ENCODE measurements around the gene CFAP126.
"Not testable (repeated sequence)": the region's sequence is repeated elsewhere in the genome, so short reads cannot be mapped to it uniquely, and the experiment has no call there.

Gene CFAP126, protein sequence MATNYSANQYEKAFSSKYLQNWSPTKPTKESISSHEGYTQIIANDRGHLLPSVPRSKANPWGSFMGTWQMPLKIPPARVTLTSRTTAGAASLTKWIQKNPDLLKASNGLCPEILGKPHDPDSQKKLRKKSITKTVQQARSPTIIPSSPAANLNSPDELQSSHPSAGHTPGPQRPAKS
- 0 to 0.13 reads per million in 2 donors for total RNA-seq

GRCh38 chr1:161367684-161368400 is at the start of gene CFAP126:
Gene CFAP126 (minus strand): TSS chr1:161367876. CDS start chr1:161367868, 8 bp downstream.
- DNase-seq, result peak in 3 of 5 experiments; percentile 43 to 69 (median 56)

DNA sequence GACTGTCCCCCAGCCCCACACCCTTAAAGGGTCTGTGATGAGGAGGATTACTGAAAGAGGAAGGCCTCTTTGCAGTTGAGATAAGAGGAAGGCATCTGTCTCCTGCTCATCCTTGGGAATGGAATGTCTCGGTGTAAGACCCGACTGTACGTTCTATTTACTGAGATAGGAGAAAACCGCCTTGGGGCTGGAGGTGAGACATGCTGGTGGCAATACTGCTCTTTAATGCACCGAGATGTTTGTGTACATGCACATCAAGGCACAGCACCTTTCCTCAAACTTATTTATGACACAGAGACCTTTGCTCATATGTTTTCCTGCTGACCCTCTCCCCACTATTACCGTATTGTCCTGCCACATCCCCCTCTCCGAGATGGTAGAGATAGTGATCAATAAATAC is 45.4 kb upstream of the CFAP126 start:
- DNase-seq, result not testable (repeated sequence)

DNA sequence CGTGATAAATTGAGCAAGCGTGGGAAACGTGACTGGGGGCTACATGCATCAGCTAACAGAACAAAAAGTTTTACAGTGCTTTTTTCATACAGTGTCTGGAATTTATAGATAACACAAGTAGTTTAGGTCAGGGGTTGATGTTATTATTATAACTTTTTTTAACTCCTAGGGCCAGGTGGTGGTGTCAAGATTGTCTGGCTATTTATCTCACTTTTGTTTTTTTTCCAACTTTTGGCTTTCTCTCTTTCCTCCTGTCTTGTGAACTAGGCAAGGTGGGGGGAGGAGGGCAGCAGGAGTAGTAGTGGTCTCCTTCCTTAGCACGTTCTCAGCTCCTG is 42.9 kb upstream of the CFAP126 start:
- DNase-seq, result not testable (repeated sequence)

DNA sequence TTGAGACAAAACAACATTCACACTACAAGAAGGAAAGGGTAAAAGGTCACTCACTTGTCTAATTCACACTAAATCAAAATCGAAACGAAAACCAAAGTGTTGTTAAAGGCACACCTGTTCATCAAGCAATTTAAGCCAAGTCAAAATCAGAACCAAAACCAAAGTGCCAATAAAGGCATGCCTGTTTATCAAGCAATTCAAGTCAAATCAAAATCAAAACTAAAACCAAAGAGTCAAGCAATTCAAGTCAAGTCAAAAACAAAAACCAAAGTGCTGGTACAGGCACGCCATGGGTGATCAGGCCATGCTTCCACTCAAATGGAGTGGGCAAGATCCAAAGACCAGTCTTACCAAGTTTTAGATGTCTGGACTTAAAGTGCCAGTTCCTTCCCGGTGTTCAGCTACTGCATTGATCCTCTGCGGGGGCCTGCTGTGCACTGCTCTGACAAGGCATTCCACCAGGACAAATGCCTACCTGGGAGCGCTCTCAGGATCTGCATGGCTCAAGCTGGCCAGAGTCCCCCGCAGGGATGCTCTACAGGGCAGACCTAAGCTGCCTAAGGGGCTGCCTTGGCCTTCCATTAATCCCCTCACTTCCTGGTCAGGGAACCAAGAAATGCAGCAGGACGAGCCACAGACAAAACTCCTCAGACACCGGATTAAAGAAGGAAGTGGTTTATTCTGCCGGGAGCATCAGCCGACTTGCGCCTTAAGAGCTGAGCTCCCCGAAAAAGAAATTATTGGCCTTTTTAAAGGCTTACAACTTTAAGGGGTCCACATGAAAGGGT is 42.4 kb upstream of the CFAP126 start:
- peak in 2 of 5 experiments; percentile 12 to 63 for DNase-seq

DNA sequence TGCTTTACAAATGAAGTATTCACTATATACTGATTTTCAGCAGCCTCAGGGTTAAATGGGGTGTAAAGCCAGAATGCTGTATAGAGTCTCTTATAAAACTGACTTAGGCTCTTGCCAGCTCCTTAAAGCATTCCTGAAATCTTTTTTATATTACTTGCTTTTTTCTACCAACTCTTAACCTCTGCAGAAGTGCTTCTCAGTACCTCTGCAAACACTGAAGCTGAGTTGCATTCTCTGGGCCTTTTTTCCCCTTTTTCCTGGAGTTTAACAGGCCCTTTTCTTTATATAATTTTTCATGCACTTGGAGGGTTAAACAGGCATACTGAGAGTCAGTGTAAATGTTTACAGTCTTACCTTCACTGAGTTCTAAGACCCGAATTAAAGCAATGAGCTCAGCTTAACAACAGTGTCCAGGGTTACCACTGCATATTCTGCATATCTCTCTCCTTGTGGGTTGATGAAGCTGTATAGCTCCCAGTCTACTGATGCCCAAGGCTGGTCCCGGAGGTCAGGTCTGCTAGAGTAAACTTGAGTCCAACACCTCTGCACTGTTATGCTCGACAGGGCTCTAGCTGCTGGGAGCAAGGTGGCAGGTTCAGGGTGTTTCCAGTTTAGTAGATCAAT is 40.9 kb upstream of the CFAP126 start:
- no peak for DNase-seq

DNA sequence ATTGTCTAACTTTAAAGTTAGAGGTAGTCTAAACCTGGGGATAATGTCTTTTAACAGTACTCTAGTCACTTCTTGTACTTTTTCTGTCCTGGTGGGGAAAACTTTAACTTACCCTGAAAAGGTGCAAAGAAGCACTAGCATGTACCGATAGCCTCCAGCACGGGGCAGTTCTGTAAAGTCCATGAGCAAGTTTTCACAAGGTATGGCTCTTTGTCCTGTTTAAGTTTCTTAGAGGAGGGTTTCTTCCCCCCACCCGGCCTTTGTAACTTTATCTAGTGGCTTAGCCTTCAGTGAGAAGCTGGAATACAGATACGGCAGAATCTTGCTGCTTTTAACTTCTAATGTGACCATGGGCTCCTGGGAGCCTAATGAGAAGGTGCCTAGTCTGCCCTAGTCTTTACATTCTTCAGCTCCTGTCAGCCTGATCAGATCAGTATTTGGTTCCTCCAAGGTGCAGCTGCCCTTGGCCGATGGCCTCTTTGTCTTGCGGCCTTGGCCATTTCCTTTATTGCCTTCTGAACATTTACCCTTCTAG is 39.8 kb upstream of the CFAP126 start:
- no peak for DNase-seq

GRCh38 chr1:161406551-161406950 is 38.9 kb upstream of the CFAP126 start:
- not testable (repeated sequence) for DNase-seq

GRCh38 chr1:161404051-161404597 is 36.4 kb upstream of the CFAP126 start:
- DNase-seq, result no peak

GRCh38 chr1:161402446-161402845 is 34.8 kb upstream of the CFAP126 start:
- no peak for DNase-seq

- peak; percentile 81 to 93 (median 88) for DNase-seq
These were observed 31.8 kb upstream of the CFAP126 start for GRCh38 chr1:161399257-161399998.

DNA sequence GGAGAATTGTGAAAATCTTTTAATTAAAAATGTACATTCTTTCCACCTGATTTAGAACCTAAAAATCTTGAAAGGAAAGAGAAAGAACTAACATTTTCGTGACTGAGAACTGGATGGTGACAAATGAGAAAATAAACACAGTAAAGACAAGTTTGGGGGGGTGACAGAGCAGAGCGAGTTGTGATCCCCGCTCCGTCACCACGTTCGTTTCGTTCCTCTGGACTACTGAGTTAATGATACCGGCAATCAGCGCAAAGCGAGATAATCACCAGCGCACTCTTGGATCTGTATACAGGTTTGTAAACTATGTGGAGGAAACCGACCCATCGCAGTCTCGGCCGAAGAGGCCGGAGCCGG is 31.2 kb upstream of the CFAP126 start:
- no peak for DNase-seq

DNA sequence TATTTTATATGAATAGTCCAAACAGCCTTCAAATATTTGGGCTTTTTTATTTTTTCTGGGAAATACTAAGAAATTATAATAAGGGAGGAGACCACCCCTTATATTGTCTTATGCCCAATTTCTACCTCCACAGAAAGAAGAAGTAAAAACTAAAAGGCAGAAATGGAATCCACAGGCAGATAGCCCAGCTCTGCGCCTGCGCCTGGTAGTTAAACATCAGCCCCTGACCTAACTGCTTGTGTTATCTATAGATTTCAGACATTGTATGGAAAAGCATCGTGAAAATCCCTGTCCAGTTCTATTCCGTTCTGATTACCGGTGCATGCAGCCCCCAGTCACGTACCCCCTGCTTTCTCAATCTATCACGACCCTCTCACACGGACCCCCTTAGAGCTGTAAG is 29.4 kb upstream of the CFAP126 start:
- not testable (repeated sequence) for DNase-seq

DNA sequence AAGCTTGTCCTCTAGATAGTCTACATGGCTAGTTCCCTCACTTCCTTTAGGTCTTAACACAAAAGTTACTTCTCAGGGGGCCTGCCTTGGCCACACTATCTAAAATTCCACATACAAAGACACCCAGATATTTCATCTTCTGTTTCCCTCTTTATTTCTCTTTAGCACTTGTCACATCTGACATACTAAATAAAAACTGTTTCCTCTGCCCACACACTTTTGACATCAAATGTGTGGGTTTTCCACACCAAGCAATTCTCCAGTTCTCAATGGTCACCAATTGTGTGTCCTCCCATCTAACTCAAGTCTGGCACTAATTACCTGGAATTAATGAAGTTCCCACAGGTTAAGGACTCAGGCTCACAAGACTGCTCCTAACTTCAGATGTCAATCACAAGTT is 25.5 kb upstream of the CFAP126 start:
- no peak for DNase-seq

DNA sequence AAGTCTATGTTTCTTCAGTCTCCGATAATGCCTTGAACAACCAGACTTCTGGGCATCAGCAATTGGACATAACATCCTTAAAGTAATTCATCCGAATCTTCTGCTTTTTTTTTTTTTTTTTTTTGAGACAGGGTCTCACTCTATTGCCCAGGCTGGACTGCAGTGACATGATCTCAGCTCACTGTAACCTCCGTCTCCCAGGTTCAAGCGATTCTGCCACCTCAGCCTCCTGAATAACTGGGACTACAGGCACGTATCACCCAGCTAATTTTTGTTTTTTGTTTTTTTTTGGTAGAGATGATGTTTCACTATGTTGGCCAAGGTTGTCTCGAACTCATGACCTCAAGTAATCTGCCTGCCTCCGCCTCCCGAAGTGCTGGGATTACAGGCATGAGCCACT is 23.9 kb upstream of the CFAP126 start:
- DNase-seq, result no peak

- not testable (repeated sequence) for DNase-seq
These were observed 23.5 kb upstream of the CFAP126 start for GRCh38 chr1:161391136-161391535.

GRCh38 chr1:161390559-161390858 is 22.8 kb upstream of the CFAP126 start:
- DNase-seq, result peak in 1 of 5 experiments; percentile 44

GRCh38 chr1:161389691-161390558 is 22.2 kb upstream of the CFAP126 start:
- peak; percentile 87 to 96 (median 92) for DNase-seq

DNA sequence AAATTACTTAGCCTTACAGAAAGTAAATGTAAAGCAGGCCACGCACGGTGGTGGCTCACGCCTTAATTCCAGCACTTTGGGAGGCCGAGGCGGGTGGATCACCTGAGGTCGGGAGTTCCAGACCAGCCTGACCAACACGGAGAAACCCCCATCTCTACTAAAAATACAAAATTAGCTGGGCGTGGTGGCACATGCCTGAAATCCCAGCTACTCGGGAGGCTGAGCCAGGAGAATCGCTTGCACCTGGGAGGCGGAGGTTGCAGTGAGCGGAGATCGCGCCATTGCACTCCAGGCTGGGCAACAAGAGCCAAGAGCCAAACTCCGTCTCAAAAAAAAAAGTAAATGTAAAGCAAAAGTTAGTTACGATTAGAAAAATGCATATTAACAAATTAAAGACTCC is 21.5 kb upstream of the CFAP126 start:
- not testable (repeated sequence) for DNase-seq

DNA sequence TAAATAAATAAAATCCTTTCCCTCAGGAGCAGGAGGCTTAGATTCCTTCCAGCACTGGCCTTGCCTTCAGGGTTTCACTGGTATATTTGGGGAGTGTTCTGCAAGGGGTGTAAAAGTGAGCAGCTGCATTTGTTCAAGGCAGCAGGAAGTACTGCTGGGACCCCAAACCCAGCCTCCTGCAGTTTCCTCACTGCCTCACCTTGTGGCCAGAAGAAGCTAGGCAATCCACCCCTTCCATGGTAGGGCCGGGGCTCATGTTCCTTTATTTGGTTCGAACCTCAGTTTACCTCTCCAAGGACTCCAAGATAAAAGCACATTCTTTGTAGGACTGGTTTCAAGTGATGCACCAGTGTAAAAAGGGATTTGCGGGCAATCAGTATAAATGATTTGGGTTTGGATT is 21.0 kb upstream of the CFAP126 start:
- DNase-seq, result no peak

GRCh38 chr1:161382214-161383019 is 14.7 kb upstream of the CFAP126 start:
- peak in 2 of 5 experiments; percentile 30 to 61 for DNase-seq

Measured in T-helper 2 cell (primary cell).